T-cell (primary cell): Measurements from ENCODE around the gene RUSF1. TPM values are rescaled to one million over a fixed set of nuclear protein-coding genes. Genes with fewer than 3 reads are reported as not detected.

Experiments
- ATAC-seq, 4 experiments: fragments of 200-7000 bp in 3 of 4; fragments of 150-1000 bp in 1 of 4; cut with Tn5 transposase; replicated peaks in 1 of 4; 1 replicate in 3 of 4; 2 replicates in 1 of 4; pipeline ENCODE4 v1.10.0; 2021; ENCODE audit warnings: moderate library complexity in 3 of 4, mild to moderate bottlenecking in 2 of 4, moderate number of reproducible peaks in 1 of 4
- CTCF ChIA-PET, 2 donors: fragments of 300-600 bp; sonication (Branson Sonifier 250); formaldehyde crosslinking; loops; one replicate each; lab custom pipeline; 2022; ENCODE audit warnings: antibody characterized with exemption in 2 of 2; lab: Charles Lee
- POLR2A ChIA-PET, 2 donors: fragments of 300-600 bp; sonication (Branson Sonifier 250); formaldehyde crosslinking; loops; one replicate each; lab custom pipeline; 2022; ENCODE audit warnings: antibody characterized with exemption in 2 of 2; lab: Charles Lee
- DNase-seq, 35 experiments: peaks; one replicate each; pipeline versions ENCODE4 v3.0.0 to v3.0.0-alpha.2; 2013 to 2023
- H3K27ac ChIP-seq: one replicate; pipeline ENCODE4 v1.5.1; 2013; ENCODE audit warnings: low read length
- H3K27me3 ChIP-seq, 2 experiments: replicated peaks in 1 of 2; 1 replicate in 1 of 2; 2 replicates in 1 of 2; pipeline versions ENCODE4 v1.6.1 to v1.7.0; 2013; ENCODE audit warnings: low read length in 1 of 2, mixed read lengths in 1 of 2; ENCODE audit not compliant: control insufficient read depth in 2 of 2, insufficient read depth in 2 of 2; ENCODE audit errors: extremely low read depth in 1 of 2
- H3K36me3 ChIP-seq, 2 donors: 1 replicate in 1 of 2; 2 replicates in 1 of 2; pipeline versions ENCODE4 v1.6.1 to v1.7.0; 2013; ENCODE audit warnings: low read length in 1 of 2; ENCODE audit not compliant: control insufficient read depth in 2 of 2, insufficient read depth in 1 of 2; ENCODE audit errors: extremely low read depth in 1 of 2
- H3K4me1 ChIP-seq, 2 experiments: 1 replicate in 1 of 2; 2 replicates in 1 of 2; pipeline versions ENCODE4 v1.6.1 to v1.7.0; 2013; ENCODE audit warnings: low read length in 2 of 2, mixed read lengths in 1 of 2; ENCODE audit not compliant: insufficient read depth in 2 of 2, control insufficient read depth in 1 of 2; ENCODE audit errors: extremely low read depth in 1 of 2
- H3K4me3 ChIP-seq, 2 donors: 1 replicate in 1 of 2; 2 replicates in 1 of 2; pipeline versions ENCODE4 v1.5.1 to v1.7.0; 2013; ENCODE audit warnings: mild to moderate bottlenecking in 2 of 2, low read length in 1 of 2, moderate library complexity in 1 of 2; ENCODE audit not compliant: control insufficient read depth in 1 of 2; ENCODE audit errors: extremely low read depth in 1 of 2
- H3K9me3 ChIP-seq: 2 replicates; pipeline ENCODE4 v1.7.0; 2013
- H3K27ac Mint-ChIP-seq, 2 donors: one replicate each; pipeline ENCODE4 v1.8.0; 2020 to 2021; ENCODE audit warnings: mild to moderate bottlenecking in 2 of 2, mixed read lengths in 2 of 2
- H3K27me3 Mint-ChIP-seq, 2 donors: one replicate each; pipeline ENCODE4 v1.8.0; 2021 to 2022; ENCODE audit warnings: mixed read lengths in 2 of 2
- H3K36me3 Mint-ChIP-seq: one replicate; pipeline ENCODE4 v1.8.0; 2021; ENCODE audit warnings: mixed read lengths
- H3K4me1 Mint-ChIP-seq, 3 donors: one replicate each; pipeline ENCODE4 v1.8.0; 2020 to 2022; ENCODE audit warnings: mixed read lengths in 3 of 3, mild to moderate bottlenecking in 1 of 3
- H3K4me3 Mint-ChIP-seq, 3 donors: one replicate each; pipeline ENCODE4 v1.8.0; 2020 to 2022; ENCODE audit warnings: mild to moderate bottlenecking in 3 of 3, mixed read lengths in 3 of 3, moderate library complexity in 3 of 3
- H3K9me3 Mint-ChIP-seq, 3 donors: one replicate each; pipeline ENCODE4 v1.8.0; 2020 to 2022; ENCODE audit warnings: mixed read lengths in 3 of 3
- WGBS: methylation state at CpG from one replicate; pipeline ENCODE4 v1.1.5; 2013; ENCODE audit warnings: missing lambda C conversion rate; ENCODE audit not compliant: insufficient coverage; 5-methylcytosine and 5-hydroxymethylcytosine counted together
- total RNA-seq, 35 experiments: library from RNA in 6 of 35; stranded (reverse) in 6 of 35; fragments of 120-200 nt in 1 of 35; gene quantifications; one replicate each; pipeline versions ENCODE4 v1.2.1 to v1.2.4 and lab custom pipeline; 2013 to 2026

Gene RUSF1
- total RNA-seq, 5 donors from 2014 or later (not counting 1 experiment from before 2014, with no cell fraction given) = 65.4 to 125 (median 107) TPM

- H3K4me3 Mint-ChIP-seq = no peak overlapping the region
- Histone ChIP-seq H3K4me3 (no peak overlapping the region), H3K36me3 (no peaks in the 10 kb centered on the region), H3K4me1 (peaks cover 2 to 22% of the 10 kb centered on the region in 2 experiments), H3K27ac (no peak overlapping the region), H3K27me3 (peaks cover 0 to 20% of the 10 kb centered on the region in 2 experiments), H3K9me3 (no peaks in the 10 kb centered on the region)
- WGBS = 49% methylated on average over 5 of the region's 7 CpGs
- peaks cover 16 to 19% (median 19%) of the 10 kb centered on the region in 3 donors for H3K4me1 Mint-ChIP-seq
- no peak overlapping the region for H3K27ac Mint-ChIP-seq
- H3K36me3 Mint-ChIP-seq = no peaks in the 10 kb centered on the region
- H3K27me3 Mint-ChIP-seq = no peaks in the 10 kb centered on the region
- ATAC-seq (no peak), DNase-seq (no peak)
- H3K9me3 Mint-ChIP-seq = no peaks in the 10 kb centered on the region
- ChIA-PET CTCF (no interaction called here), POLR2A (no interaction called here)
Measured at GRCh38 chr16:31480851-31481536, 27.2 kb downstream of the RUSF1 start.

- peaks cover 4 to 24% of the 10 kb centered on the region in 2 experiments for H3K4me1 ChIP-seq
- Mint-ChIP-seq H3K27ac (no peak overlapping the region), H3K4me3 (no peak overlapping the region), H3K4me1 (peaks cover 15 to 17% (median 17%) of the 10 kb centered on the region in 3 donors), H3K36me3 (no peaks in the 10 kb centered on the region), H3K9me3 (no peaks in the 10 kb centered on the region), H3K27me3 (no peaks in the 10 kb centered on the region)
- ATAC-seq = no peak
- no peaks in the 10 kb centered on the region for H3K9me3 ChIP-seq
- 95% methylated on average over 9 of the region's 9 CpGs for WGBS
- no peak overlapping the region for H3K27ac ChIP-seq
- POLR2A ChIA-PET = no interaction called here
- H3K27me3 ChIP-seq = peaks cover 0 to 7% of the 10 kb centered on the region in 2 experiments
- DNase-seq = no peak
- no peak overlapping the region for H3K4me3 ChIP-seq
- CTCF ChIA-PET = interaction anchor here in 1 of 2 donors (0.5 kb wide), 1 partner anchor 296 kb away, joined by 4 read pairs; no protein-coding TSS in a partner anchor
- H3K36me3 ChIP-seq = no peaks in the 10 kb centered on the region
Measured at GRCh38 chr16:31479751-31480150, 28.4 kb downstream of the RUSF1 start.

GRCh38 chr16:31478956-31479355, 29.2 kb downstream of the RUSF1 start:
- Histone ChIP-seq H3K27ac (no peak overlapping the region), H3K36me3 (no peaks in the 10 kb centered on the region), H3K4me3 (no peak overlapping the region), H3K27me3 (peaks cover 0 to 5% of the 10 kb centered on the region in 2 experiments), H3K4me1 (peaks cover 4 to 24% of the 10 kb centered on the region in 2 experiments), H3K9me3 (no peaks in the 10 kb centered on the region)
- no peaks in the 10 kb centered on the region for H3K36me3 Mint-ChIP-seq
- no peaks in the 10 kb centered on the region for H3K27me3 Mint-ChIP-seq
- H3K4me3 Mint-ChIP-seq = no peak overlapping the region
- ATAC-seq = no peak
- no peaks in the 10 kb centered on the region for H3K9me3 Mint-ChIP-seq
- H3K4me1 Mint-ChIP-seq = peaks cover 15 to 17% (median 17%) of the 10 kb centered on the region in 3 donors
- H3K27ac Mint-ChIP-seq = no peak overlapping the region
- CTCF ChIA-PET = interaction anchor here in 1 of 2 donors (0.7 kb wide), 1 partner anchor 11 kb away, joined by 4 read pairs; no protein-coding TSS in a partner anchor
- DNase-seq = no peak
- POLR2A ChIA-PET = no interaction called here
- 81% methylated on average over 3 of the region's 3 CpGs for WGBS

- H3K27me3 ChIP-seq = peaks cover 0 to 17% of the 10 kb centered on the region in 2 experiments
- Mint-ChIP-seq H3K27ac (peak overlapping the region in 1 of 2 donors; percentile 52), H3K4me1 (peaks cover 20 to 23% (median 20%) of the 10 kb centered on the region in 3 donors), H3K27me3 (peaks cover 4 to 9% of the 10 kb centered on the region in 2 donors), H3K4me3 (peak overlapping the region; percentile 82 to 87 (median 83)), H3K36me3 (no peaks in the 10 kb centered on the region), H3K9me3 (no peaks in the 10 kb centered on the region)
- H3K4me3 ChIP-seq = peak overlapping the region; percentile 61 to 72
- DNase-seq (peak in 9 of 35 experiments; percentile 10 to 35 (median 27)), ATAC-seq (peak; percentile 5 to 39 (median 32))
- H3K9me3 ChIP-seq = no peaks in the 10 kb centered on the region
- no peak overlapping the region for H3K27ac ChIP-seq
- ChIA-PET CTCF (no interaction called here), POLR2A (no interaction called here)
- H3K36me3 ChIP-seq = peaks cover 0 to 3% of the 10 kb centered on the region in 2 donors
- 25% methylated on average over 61 of the region's 67 CpGs for WGBS
- peaks cover 4 to 27% of the 10 kb centered on the region in 2 experiments for H3K4me1 ChIP-seq
Measured at GRCh38 chr16:31477220-31478216, 30.7 kb downstream of the RUSF1 start.

GRCh38 chr16:31476303-31477219, 31.6 kb downstream of the RUSF1 start:
- H3K27me3 Mint-ChIP-seq = peaks cover 6 to 12% of the 10 kb centered on the region in 2 donors
- ChIA-PET CTCF (no interaction called here), POLR2A (interaction anchor here in 1 of 2 donors (1.7 kb wide), 1 partner anchor 16 kb away, joined by 4 read pairs; no protein-coding TSS in a partner anchor)
- H3K27me3 ChIP-seq = peaks cover 0 to 25% of the 10 kb centered on the region in 2 experiments
- ATAC-seq (peak; percentile 89 to 94 (median 92)), DNase-seq (peak; percentile 68 to 92 (median 81))
- no peaks in the 10 kb centered on the region for H3K9me3 ChIP-seq
- peak overlapping the region; percentile 41 for H3K27ac ChIP-seq
- peak overlapping the region; percentile 67 to 72 for H3K4me3 ChIP-seq
- H3K36me3 ChIP-seq = peaks cover 0 to 3% of the 10 kb centered on the region in 2 donors
- peaks cover 22 to 25% (median 22%) of the 10 kb centered on the region in 3 donors for H3K4me1 Mint-ChIP-seq
- peak overlapping the region; percentile 82 to 87 (median 83) for H3K4me3 Mint-ChIP-seq
- 11% methylated on average over 45 of the region's 68 CpGs for WGBS
- no peaks in the 10 kb centered on the region for H3K36me3 Mint-ChIP-seq
- peaks cover 4 to 37% of the 10 kb centered on the region in 2 experiments for H3K4me1 ChIP-seq
- H3K9me3 Mint-ChIP-seq = no peaks in the 10 kb centered on the region
- peak overlapping the region; percentile 73 to 82 for H3K27ac Mint-ChIP-seq
